HG03175 (cell line): ENCODE measurements around the gene GPS2.
A peak's percentile ranks its signal among the peaks of the same experiment; 100 is the strongest.
"Not testable (repeated sequence)": the region's sequence is repeated elsewhere in the genome, so short reads cannot be mapped to it uniquely, and the experiment has no call there.

Experiments used
- ATAC-seq: cut with Tn5 transposase; IDR thresholded peaks from one replicate; pipeline ENCODE4 v1.9.1; 2021; ENCODE audit warnings: mild to moderate bottlenecking, moderate library complexity; ENCODE audit not compliant: unreplicated experiment

The GPS2 gene

DNA sequence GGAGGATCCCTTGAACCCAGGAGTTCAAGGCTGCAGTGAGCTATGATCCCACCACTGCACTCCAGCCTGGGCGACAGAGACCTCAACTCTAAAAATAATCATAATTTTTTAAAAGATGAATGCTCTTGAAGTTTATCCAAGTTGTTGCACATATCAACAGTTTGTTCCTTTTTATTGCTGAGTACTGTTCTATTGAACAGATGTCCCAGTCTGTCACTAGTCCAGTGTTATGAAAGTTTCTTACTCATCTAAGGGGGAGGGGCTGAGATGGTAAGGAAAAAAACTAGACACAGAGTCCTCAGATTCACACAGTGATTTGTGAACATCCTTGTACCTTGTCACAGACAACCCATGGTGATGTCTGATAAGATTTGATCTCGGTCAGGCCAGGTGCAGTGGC lies 25.0 kb upstream of the GPS2 start:
- no peak for ATAC-seq

- not testable (repeated sequence) for ATAC-seq
These were observed 22.4 kb upstream of the GPS2 start for GRCh38 chr17:7337600-7337999.

DNA sequence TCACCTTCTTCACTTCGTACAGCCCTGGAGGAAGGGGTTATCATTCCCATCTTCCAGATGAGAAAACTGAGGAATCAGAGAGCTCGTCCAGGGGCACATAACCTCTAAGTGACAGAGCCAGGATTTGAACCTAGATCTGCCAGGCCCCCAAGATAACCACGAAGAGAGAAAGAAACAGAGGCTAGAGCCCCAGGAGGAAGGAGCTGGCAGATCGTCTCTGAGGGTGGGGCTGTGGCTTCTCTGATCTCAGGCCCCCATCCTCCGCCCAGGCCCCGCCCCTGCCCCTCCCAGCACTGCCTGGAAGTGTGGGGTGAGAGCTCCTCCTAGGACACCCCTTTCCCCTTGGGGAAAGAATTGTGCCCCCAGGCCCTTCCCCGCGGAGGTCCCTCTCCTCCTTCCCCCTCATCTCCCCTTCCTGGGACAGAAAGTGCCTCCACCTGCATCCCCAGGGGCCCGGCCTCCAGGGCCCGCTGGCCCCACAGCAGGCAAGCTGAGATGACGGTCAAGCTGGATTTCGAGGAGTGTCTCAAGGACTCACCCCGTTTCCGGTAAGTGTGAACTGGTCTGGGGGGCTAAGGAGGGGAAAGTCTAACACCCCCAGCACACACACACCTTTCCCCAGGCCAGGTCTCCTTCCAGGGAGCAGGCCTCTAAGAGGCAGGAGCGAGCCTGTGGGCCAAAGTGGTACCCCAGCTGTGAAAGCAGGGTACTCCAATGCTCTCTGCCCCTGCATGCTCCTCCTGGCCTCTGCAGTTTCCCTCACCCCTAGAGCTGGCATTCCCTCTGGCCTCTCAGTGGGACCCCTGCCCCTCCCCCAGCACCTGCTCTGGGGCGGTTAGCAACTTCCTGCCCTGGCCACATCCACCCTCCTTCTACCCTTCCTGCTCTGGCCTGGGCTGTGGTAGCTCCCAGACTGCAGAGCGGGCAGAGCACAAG lies 21.3 kb upstream of the GPS2 start, which contains the start of gene ACAP1:
ACAP1 (plus strand) TSS at position 290 of the 936 bp plus-strand sequence; CDS start at position 496, 206 bp downstream.
- peak; percentile 62 for ATAC-seq

DNA sequence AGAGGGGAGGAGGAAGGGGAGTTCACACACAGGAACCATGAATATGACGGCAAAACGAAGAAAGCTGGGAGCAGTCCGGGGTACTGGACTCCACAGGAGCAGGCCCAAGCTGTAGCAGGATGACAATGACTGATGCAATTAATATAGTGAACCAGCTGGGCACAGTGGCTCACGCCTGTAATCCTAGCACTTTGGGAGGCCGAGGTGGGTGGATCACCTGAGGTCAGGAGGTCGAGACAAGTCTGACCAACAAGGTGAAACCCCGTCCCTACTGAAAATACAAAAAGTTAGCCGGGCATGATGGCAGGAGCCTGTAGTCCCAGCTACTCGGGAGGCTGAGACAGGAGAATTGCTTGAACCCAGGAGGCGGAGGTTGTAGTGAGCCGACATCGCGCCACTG lies 20.6 kb upstream of the GPS2 start:
- not testable (repeated sequence) for ATAC-seq

DNA sequence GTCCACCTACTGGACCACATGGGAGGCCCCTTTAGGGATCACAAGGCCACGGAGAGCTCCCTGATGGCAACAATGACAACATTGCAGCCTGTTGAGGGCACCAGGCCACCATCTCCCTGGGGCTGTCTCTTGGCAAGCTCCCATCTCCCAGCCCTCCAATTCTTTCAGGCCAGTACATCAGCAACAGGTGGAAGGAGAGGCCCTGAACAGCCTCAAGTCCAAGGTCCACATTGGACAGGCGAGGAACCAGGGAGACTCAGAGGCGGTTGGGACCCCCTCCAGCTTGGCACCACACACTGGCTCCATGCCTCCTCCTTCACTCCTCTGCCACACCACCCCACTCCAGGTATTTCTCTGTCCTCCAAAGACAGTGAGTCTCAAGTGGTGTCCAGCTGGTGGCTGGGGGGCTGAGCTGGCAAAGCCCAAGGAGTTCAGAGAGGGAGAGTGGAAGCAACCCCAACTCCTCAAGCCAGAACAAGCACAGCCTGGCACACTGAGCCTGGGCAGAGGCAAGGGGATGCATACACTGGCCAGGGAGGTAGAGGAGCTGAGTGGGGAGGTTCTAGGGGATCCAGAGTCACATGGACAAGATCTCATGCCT lies 19.9 kb upstream of the GPS2 start:
- no peak for ATAC-seq

- not testable (repeated sequence) for ATAC-seq
These were observed 17.5 kb upstream of the GPS2 start for GRCh38 chr17:7332600-7333069.

DNA sequence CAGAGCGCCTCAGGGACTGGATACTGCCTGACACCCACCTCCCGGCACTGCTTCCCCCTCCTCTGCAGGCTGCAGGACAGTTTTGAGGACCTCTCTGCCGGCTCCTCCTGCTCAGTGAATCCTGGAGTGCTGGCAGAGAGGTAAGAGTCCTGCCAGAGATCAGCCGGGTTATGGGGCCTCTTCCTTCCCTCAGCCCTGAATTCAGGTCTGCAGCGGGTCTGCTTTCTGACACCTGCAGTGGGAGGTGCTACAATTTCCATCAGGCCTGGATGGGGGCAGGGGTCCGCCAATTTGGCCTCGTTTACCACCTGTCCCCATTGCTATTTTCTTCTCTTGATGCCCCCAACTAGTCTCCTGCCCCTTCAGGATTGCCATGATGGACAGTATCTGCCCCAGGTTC lies 17.0 kb upstream of the GPS2 start:
- ATAC-seq: no peak

DNA sequence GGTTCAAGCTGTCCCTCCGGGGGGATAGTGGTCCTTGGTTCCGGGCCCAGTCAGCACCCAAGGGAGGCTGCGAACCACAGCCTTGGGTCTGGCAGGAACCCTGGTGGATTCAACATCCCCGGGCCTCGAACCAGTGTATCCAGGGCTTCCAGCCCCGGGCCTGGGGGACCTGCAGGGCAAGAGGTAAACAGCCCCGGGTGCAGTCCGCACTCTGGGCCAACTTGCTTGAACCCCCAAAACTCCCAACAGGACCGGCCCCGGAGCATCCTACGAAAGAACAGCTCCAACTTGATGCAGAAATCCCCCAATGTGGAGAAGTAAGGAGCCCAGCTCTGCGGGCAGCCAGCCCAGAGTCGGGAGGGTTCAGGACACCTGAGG lies 15.5 kb upstream of the GPS2 start:
- no peak for ATAC-seq

- ATAC-seq: peak; percentile 40
These were observed 15.0 kb upstream of the GPS2 start for GRCh38 chr17:7329997-7330637.

DNA sequence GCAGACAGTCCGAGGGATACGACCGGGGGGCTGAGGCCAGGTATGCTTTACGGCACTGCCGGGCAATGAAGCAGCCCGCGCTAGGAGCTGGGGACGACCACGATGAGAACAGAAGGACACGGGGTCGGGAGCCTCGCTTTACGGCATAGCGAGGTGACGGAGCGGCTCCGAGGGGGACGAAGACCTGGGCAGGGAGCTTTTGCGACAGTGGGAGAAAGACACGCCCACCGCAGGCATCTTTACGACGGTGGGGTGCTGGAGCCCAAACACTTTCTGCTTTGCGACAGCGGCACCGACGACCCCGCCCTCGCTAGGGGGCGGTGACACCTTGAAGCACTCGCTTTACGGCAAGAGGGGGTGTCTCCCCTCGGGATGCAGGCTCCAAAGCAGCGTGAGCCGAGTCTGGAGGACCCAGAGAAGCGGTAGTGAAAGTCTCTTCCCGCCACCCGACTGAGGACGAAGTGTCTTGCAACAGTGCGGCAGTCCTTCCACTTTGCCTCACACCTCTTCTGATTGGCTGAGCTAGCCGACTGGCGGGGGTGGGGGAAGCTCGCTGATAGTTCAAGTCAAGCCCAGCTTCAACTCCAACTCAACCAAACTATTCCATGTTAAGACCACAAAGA lies 14.3 kb upstream of the GPS2 start:
- ATAC-seq: peak; percentile 71

- ATAC-seq: peak; percentile 15
These were observed 13.7 kb upstream of the GPS2 start, which contains the start of gene NEURL4 for GRCh38 chr17:7328840-7329373. Gene NEURL4 (minus strand): TSS chr17:7329335. CDS start chr17:7329312, 23 bp downstream.

DNA sequence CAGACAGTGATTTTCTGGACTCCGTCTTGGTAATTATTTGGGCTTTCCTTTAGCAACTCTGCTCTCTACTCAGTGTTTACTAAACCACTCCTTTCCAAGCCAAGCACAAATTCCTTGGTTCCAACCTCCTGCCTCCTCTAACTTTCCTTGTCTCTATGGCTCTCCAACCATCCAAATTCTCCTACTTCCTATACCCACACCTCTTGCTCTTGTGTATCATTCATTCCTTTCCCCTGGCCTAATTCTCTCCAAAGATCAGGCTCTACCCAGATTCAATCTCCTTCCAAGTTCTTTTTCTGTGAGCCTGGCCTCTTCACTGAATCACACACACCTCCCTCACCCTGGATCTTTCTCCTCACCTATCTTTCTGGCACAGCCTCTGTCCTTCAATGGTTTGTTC lies 12.8 kb upstream of the GPS2 start:
- ATAC-seq: no peak

DNA sequence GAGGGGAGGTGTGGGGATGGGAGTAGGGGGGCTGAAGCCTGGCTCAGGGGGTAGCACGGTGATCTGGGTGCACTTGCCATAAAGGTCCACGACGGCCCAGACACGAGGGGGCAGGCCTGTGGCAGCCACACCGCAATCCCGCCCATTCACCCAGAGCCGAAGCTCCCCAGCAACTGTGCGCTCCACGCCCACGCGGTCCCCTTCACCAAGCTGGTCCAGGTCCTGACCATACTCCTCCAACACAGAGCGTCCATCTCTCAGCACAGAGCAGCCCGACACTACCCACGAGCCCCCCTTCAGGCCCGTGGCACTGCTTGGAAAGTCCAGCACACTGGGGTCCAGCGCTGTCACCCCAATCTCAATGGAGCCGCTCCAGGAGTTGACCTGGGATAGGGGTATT lies 12.3 kb upstream of the GPS2 start:
- no peak for ATAC-seq

DNA sequence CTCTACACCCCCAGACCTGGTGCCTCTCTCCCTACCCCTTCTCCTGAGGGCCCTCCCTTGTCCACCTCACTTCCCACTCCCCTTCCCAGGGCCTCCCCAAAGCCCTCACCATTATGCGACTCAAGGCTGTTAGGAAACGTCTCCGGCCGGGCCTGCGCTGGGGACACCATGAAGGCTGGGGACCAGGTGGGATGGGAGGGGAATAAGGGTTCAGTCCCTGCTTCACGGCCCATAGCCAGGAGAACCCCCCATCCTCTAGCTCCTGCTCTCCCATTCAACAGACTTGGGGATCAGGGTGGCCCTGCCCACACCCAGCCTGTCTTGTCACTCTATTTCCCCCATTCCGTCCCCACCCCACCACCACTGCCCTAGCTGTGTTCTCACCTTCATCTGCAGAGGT lies 11.9 kb upstream of the GPS2 start:
- ATAC-seq: no peak

DNA sequence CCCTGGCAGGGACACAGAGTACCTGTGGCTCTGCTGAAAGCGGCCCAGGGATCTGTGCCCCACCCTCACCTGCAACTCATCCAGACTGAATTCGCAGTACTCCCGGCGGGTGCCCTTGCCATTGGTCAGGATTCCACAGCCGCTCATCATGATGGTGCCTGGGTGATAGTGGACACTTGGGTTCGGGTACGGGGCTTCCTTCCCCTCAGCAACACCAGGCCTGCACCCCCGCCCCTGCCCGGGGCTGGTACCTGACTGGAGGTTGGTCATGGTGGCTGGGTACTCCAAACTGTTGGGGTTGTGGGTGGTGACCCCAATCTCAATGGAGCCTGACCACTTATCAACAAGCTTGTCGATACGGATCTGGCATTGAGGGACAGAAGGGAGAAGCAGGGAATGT lies 11.0 kb upstream of the GPS2 start:
- ATAC-seq: no peak

DNA sequence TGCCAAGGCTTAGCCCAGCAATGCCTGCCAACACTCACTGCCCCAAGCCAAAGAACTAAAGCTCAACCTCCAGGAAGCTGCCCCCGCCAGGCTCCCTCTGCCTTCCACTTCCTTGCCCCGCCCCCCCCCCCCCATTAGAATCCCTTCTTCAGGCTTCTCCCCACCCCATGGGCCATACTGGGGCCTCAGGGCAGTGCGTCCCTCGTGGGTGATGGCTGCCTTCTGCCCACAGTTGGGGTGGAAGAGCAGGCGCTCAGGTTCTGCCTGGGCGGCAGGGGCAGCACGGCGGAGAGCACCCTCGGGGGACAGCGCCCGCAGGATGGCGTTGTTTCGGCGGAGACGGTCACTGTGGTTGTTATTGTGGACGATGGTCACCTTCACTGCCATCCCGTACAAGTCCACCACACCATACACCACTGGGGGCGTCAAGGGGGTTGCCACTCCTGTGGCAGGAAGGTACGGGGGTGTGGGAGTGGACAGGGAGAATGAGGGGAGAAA lies 9.9 kb upstream of the GPS2 start:
- ATAC-seq: no peak

DNA sequence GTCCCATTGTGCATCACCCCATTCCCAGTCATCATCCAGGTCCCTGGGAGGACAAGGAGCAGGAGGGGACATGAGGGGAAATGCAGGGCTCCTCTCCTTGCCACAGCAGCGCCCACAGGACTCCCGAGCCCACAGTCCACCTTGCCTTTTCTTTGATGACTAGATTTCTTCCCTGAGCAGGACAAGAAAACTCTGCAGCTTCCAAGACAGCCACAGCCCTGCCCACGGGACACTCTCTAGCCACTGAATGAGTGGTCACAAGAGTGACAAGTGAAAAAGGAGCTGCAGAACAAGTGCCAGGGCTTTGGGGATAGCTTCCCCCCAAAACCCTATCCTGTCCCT lies 9.2 kb upstream of the GPS2 start:
- ATAC-seq: no peak

- ATAC-seq: no peak
These were observed 8.7 kb upstream of the GPS2 start for GRCh38 chr17:7323731-7324437.

DNA sequence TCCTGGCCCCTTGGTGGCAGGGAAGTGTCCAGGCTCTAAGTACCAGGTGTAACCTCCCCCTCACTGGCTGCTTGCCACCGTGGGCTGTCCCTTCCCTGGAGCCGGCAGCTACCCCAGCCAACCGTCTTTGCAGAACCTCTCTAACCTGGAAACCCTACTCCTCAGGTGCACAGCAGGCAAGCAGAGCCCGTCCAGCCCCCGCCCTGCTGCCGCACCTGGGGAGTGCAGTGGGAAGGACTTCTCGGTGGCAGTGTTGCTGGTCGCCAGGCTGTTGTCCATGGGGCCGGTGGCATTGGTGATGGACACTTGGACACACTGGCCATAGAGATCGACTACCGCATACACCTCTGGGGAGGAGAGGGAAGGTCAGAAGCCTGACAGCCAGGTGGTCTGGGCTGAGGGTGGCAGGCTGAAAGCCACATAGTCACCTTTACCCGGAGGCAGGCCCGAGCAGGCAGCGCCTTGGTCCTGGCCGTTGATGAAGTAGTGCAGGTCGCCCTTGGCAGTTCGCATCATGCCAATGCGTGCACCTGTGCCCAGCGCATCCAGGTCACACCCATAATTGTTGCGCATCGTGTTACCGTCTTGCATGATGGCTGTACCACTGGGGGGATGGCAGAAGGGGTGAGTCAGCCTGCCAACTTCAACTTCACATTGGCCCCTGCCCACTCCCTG lies 7.5 kb upstream of the GPS2 start:
- no peak for ATAC-seq

DNA sequence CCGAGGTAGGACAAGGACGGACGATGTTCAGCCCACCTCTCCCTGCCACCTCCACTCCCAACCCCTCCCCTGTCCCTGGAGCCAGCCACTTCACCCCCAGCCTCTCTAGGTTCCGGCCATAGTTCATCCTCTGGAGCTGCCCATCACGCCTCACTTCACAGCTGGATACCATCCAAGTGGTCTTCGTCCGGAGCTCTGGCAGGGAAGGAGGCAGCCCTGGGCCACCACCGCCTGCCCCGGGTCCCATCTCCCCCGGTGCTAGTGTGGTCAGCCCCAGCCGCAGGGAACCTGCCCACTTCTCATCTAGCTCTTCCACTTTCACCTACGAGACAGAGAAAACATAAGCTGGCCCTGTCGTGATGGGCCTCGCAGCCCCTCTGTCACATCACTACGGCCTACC lies 6.3 kb upstream of the GPS2 start:
- no peak for ATAC-seq
